OCI-LY3 (cell line): Measurements from ENCODE around the gene NDUFS8.

Source experiments
- EZH2phosphoT487 ChIP-seq: fragments of 200-600 bp; shearing (Covaris generic); IDR thresholded peaks from 2 replicates; pipeline ENCODE4 v1.6.1; 2018; ENCODE audit warnings: antibody characterized with exemption, mixed run types, low read depth
- TF ChIP-seq, protein P1 (sequence below): fragments of 200-600, 300-600 bp; sonication (generic); IDR thresholded peaks from 2 replicates; pipeline ENCODE4 v1.5.1; 2014; ENCODE audit warnings: antibody characterized with exemption, low read length, low read depth

DNA sequence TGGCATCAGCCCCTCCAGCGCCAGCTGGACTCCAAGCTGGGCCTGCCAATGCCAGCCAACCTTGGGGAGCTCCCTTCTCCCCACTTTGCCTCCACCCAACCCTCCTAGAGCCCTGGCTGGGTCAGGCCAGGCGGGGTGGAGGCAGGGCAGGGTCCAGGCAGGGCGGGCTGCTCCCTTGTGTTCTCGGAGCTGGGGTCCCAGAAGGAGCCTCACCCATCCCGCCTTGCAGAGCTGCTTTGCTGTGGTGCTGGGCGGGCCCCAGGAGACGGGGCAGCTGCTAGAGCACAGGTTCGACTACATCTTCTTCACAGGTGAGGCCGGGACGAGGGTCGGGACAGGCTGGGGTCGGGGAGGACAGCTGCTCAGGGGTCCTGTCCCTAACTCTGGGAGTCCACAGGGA lies 11.0 kb upstream of the NDUFS8 start:
- TF ChIP-seq, protein P1, sequence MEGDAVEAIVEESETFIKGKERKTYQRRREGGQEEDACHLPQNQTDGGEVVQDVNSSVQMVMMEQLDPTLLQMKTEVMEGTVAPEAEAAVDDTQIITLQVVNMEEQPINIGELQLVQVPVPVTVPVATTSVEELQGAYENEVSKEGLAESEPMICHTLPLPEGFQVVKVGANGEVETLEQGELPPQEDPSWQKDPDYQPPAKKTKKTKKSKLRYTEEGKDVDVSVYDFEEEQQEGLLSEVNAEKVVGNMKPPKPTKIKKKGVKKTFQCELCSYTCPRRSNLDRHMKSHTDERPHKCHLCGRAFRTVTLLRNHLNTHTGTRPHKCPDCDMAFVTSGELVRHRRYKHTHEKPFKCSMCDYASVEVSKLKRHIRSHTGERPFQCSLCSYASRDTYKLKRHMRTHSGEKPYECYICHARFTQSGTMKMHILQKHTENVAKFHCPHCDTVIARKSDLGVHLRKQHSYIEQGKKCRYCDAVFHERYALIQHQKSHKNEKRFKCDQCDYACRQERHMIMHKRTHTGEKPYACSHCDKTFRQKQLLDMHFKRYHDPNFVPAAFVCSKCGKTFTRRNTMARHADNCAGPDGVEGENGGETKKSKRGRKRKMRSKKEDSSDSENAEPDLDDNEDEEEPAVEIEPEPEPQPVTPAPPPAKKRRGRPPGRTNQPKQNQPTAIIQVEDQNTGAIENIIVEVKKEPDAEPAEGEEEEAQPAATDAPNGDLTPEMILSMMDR: no peak
- TF ChIP-seq EZH2phosphoT487: no peak
